ENCODE results near the gene CWC27. TPM values are rescaled to one million over a fixed set of nuclear protein-coding genes. Genes with fewer than 3 reads are reported as not detected.

Gene CWC27
- total and polyA plus RNA-seq, 9 of the 15 experiments (the other 6 are each of a cell fraction or from before 2014, with no cell fraction given): 19.7 to 49.3 (median 38.3) TPM

- TF ChIP-seq RAD21 (CRISPR knock-in tag; conservative IDR thresholded peaks at IDR 0.05 in 1 of 2, IDR thresholded peaks at IDR 0.05 in 1 of 2) (no peak), KLF13 (tag; IDR thresholded peaks at IDR 0.05; ENCODE audit: borderline replicate concordance, low read depth) (no peak), CTBP1 (IDR thresholded peaks at IDR 0.05; ENCODE audit: borderline replicate concordance) (peak; percentile 57; the same call in 1 of the 2 replicates), TEAD2 (tag; IDR thresholded peaks at IDR 0.05) (peak; percentile 52; the same call in 1 of the 2 replicates), SRSF7 (optimal IDR thresholded peaks at IDR 0.05; ENCODE audit: low read depth, low read length) (no peak), TEAD4 (IDR thresholded peaks at IDR 0.05; ENCODE audit: low read length) (peak; percentile 50; the same call in 1 of the 2 replicates), TEAD4 (CRISPR knock-in tag; IDR thresholded peaks at IDR 0.05; ENCODE audit: borderline replicate concordance) (no peak), ZNF766 (CRISPR knock-in tag; conservative IDR thresholded peaks at IDR 0.05) (0 out of 2 replicates have a peak, but pooled peaks have one; percentile 23), ZNF707 (CRISPR knock-in tag; conservative IDR thresholded peaks at IDR 0.05) (no peak), FOXK2 (conservative IDR thresholded peaks at IDR 0.05 in 1 of 2, IDR thresholded peaks at IDR 0.05 in 1 of 2; ENCODE audit: low read depth in 2 of 2) (peak in 1 of 2 experiments; percentile 18; a peak in 1 of 4 replicates), TAF7 (tag; IDR thresholded peaks at IDR 0.05) (no peak), FOXJ2 (tag; IDR thresholded peaks at IDR 0.05) (peak; percentile 79), CUX1 (CRISPR knock-in tag; IDR thresholded peaks at IDR 0.05) (no peak), ZBTB7A (IDR thresholded peaks at IDR 0.05; ENCODE audit: borderline replicate concordance, control insufficient read depth, low read depth, low read length) (no peak), ZMIZ1 (IDR thresholded peaks at IDR 0.05; ENCODE audit: low read depth in 2 of 2, low read length in 2 of 2) (no peak), RBM14 (IDR thresholded peaks at IDR 0.05; ENCODE audit: borderline replicate concordance, insufficient read depth, low read depth, low read length) (no peak), KLF1 (tag; IDR thresholded peaks at IDR 0.05) (no peak), MEIS2 (IDR thresholded peaks at IDR 0.05; ENCODE audit: partially characterized antibody) (peak; percentile 95), IRF2 (CRISPR knock-in tag; IDR thresholded peaks at IDR 0.05) (no peak), NBN (IDR thresholded peaks at IDR 0.05; ENCODE audit: low read depth) (no peak), NFIC (IDR thresholded peaks at IDR 0.05) (peak; percentile 91)
Measured at GRCh38 chr5:64947031-64947430, 178.3 kb downstream of the CWC27 start (continued).

All from K562 (cell line).